Stimulated activated CD4-positive, alpha-beta T cell treated with anti-CD3 and anti-CD28 coated beads, Interleukin-4, amount 100 ng/mL, for 24 hours (primary cell): ENCODE results near the gene TMED4.
A peak's percentile ranks its signal among the peaks of the same experiment; 100 is the strongest.

ENCODE experiments used
- DNase-seq: peaks from one replicate; pipeline ENCODE4 v3.0.0-alpha.2; 2020

Gene TMED4

DNA sequence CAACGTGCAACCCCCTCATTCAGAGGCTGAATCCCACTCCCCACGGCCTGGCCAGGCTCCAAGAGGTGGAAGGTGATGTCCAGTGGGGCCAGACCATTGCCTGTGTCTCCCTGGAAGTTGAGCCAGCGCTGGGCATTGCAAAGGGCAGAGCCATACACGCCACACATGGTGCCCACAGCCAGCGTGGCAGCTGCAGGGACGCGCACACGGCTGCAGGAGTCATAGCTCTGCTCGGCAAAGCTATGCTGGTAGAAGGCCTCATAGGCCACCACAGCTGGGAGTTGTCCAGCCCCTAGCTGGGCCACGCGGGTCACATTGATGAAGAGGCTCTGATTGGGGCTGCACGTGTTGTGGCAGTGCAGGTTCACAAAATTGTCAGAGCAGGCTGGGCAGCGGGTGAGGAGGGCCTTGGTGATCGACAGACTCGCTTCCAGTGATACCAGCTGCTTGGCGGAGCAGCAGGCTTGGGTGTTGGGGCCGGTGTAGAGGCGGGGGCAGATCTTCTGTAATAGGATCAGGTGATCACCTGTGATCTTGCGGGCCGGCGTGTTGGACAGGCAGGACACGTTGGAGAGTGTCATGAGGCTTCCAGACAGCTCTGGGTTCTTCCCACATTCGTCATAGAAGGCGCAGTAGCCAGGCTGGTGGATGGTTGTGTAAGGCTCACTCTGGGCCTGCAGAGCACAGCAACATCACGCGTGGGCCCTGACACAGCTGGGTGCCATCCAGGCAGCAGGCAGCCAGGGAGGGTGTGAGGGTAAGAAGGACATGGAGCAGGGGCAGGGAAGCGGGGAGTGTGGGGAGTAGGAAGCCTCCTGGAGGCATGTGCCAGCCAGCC is 42.1 kb downstream of the TMED4 start:
- no peak for DNase-seq

DNA sequence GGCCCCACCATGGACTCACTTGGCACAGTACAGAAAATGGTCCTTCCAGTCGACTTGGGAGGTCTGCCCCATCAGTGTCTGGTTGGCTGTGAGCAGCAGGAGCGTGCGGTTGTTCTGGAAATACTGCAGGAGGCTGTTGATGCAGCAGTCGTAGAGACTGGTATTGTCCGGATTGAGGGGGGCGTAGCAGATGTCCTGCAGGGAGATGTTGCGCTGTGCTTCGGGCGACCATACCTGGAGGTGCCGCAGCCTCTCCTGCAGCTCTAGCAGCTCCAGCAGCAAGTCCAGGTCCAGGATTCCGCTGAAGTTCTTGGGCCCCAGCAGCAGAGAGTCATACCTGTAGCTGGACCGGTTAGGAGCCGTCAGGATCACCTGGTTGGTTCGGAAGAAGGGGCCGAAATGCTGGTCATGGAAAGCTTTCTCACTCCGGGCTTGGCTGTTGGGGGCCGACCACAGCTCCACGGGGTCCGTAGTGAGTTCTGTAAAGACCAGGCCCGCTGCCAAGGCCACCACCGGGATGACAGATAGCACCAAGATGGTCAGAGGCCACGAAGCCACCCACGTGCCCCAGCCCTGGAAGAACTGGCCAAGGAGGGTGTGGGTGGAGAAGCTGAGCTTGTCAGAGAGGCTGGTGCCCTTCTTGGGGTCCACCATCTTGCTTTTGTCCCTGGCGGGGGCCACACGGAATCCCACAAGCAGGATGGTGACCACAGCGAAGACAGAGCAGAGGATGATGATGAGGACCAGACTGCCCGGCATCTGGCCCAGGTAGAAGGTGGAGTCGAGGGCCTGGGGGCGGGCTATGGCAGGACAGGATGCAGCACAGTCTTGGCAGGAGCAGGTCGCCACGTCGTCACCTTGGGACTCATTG is 43.0 kb downstream of the TMED4 start:
- DNase-seq, result no peak

DNA sequence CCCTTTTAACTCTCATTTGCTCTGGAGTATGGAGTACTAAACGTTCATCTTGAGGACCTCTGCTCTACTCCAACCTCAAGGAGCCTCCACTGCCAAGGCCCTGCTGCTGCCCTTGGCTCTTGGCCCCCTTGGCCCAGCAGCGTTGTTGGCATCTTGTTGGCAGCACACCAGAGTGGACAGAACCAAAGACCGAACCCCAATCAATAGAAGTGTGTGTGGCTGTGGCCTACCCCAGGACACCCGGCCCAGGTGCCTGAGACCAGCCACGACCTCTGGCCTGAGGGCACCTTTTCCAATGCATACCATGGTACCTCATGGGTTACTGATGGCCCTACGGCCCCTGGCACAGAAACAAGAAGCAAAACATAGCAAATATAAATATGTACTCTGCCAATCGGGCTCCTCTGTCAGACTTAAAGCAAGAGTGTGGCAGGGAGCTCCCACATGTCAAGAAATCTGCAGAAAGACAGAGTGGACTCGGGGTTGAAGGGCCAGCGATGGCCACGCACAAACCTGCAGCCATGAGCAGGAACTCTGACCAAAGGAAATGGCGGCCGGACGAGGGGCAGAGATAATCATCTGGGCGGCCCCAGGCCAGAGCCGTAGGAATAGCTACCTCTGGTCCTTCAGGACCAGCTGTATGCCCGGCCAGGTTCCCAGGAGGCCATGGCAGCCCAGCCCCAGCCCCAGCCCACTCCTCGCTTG is 43.8 kb downstream of the TMED4 start:
- DNase-seq, result no peak

DNA sequence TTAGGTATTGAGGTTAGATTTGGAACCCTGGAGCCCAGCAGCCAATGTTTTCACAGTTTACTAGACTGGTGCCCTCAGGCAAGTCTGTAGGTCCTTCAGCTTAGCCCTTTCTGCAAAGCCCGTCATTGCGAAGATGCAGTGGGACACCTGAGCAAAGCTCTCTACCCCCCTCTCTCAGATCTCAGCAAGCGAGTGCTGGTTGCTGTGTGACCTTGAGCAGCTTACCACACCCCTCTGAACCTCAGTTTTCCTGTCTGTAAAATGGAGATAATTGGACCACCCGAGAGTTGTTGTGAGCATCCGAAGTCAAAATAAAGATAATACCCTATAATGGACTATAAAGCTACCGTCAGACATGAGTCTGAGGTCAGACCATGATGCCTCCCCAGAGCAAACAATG is 44.6 kb downstream of the TMED4 start:
- no peak for DNase-seq

DNA sequence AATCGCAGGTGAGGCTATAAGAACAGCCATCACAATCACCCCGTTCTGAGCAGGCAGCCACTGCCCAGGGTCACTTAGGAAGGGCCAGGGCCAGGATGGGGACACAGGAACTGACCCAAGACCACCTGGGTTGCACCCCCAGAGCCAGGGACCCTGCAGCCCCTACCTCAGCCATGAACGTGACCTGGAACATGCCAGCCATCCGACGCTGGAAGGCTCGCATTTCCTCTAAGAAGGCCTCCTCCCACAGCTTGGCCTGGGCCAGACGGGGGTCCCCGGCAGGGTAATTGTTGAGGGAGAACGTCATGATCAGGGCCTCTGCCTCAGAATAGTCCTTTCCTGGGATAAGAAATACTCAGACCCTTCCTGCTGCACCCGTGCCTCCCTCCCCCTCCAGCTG is 45.9 kb downstream of the TMED4 start:
- DNase-seq, result no peak

DNA sequence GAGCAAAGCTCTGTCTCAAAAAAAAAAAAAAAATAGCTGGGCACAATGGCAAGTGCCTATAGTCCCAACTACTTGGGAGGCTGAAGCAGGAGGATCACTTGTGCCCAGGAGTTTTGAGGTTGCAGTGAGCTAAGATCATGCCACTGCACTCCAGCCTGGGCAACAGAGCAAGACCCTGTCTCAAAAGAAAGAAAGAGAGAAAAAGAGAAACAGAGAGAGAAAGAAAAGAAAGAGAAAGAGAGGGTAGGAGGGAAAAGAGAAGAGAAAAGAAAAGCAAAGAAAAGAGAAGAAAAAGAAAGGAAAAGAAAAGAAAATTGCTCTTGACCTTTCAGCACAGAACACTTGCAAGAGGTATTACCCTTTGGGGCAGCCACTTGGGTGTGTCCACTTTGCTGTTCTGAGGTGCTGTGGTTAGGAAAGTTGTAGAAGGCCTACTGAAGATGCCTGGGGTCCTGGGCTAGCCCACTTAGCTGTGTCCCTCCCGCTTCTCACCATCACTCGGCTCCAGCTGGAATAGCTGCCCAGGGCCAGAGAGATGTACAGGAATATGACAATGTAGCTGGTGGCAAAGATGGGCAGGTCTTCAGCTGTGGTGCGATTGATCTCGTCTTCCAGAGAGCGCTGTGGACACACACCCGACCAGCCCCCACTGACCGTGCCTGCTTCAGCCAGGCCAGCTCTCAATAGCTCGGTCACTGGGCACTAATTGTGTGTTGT is 46.5 kb downstream of the TMED4 start:
- DNase-seq, result no peak

DNA sequence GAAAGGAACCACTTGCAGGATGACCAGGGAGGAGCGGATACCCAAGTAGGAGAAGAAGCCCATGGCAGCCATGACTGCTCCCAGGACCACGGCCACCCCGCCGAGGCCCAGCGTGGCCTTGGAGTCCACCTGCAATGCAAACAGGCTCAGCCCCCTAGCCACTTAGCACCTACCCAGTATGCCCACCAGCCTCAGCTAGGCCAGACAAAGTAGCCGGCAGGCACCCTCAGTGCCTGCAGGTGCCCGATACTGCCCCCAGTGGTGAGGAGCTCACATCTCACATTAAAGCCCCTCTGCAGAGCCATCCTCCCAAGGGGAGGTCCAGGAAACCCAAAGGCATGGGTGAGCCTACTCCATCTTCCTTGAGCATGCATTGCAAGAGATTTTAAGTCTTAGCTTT is 47.5 kb downstream of the TMED4 start:
- peak; percentile 50 for DNase-seq

DNA sequence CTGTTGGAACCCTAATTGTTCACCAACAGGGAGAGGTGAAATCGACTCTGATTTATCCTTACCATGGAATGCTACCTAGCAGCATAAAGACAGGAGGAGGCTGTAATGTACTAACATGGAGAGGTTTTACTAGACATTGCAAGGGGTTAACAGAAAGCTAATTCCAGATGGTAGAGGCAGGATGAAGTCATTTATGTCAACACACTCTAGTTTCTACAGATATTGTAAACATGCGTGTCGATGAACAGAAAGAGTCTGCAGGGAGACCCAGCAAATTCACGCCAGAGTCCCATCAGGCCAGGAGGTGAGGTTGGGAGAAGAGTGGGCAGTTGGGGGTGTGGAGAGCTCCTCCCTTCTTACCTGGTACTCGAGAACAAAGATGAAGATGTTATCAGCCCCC is 47.9 kb downstream of the TMED4 start:
- DNase-seq, result no peak

DNA sequence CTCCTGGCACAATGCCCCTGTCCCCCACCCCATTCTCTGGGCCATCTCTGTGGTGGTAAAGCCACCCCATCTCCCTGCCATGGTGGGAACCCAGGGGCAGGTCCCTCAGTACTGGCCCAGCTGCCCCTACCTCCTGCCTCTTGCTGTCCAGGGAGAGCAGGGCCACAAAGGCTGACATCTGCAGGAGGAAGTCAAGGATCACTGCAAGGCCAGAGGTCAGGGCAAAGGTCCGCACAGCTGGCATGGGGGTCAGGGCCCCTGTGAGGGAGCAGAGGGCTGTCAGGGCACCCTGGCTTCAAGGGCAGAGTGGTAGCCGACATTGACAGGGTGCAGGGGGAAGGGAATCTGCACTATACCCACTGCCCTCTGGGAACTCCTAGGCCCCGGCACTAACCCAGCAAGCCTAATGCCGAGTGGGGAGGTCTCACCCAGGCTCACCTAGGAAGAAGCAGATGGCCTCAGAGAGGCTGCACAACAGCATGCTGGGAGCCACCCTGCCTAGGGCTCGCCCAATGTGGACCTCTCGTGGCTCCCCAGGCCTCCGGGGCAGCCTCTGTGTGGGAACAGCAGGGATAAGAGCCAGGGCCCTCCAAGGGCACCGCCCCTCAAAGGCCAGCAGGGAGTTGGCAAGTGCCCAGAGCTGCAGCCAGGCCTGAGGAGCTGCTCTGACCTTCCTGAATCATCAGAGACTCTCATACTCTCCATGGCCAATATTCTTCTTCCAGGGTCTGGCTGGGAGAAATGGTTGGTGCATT is 48.6 kb downstream of the TMED4 start:
- DNase-seq, result no peak

DNA sequence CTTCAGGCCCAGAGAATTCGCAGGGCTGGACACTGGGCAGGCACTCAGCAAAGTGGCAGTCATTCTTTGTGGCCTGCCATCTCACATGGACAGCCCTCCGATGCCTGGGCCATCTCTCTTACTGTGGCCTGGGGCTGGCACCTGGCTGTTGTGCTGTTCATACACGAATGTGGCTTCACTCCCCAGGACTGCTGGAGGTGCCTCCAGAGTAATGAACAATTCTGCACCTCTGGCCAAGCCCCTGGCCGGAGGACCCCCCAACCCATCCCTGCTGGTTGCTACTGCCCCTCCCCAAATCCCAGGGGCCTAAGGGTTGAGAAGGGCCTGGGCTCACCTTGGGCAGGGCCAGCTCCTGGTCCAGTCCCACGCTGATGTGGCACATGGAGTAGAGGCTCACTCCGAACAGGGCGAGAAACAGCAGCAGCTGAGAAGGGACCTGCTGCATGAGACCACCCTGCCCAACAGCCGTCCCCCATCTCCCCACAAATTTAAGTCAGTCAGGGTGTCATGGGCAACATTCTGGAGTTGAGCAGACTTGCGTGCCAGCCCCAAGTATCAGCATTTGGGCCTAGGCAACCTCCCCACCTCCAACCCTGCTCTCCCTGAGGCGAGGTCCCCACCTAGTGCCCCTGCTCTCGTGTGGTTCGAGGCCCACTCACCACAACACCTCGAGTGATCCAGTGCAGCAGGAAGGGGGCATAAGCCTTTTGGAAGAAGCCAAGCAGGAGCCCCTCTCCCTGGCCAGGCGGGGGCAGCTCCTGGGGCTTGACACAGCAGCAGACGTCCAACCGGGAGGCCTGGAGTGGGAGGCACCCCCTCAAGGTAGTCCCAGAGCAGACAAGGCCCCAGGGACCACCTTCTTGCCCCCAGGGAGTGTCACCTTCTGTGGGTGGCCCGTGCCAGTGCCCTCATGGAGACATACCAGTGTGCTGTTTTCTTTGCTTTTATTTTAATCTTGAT is 50.3 kb downstream of the TMED4 start:
- DNase-seq, result no peak

DNA sequence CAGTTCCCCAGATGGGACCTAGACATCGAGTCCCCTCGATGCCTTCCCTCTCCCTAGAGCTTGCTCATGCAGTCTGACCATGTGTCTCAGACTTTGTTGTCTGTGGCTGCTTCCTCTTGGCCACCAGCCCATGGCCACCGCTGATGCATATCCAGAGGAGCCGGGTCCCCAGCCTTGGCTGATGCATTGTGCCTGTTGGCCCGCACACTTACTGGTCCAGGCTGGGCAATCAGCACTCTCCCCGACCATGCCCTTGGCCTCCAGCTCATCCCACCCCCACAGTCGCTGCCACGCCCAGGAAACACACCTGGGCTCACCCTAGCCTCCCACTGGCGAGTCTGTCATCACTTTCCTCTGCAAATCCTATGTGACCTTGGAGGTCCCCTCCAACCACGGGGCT is 51.0 kb downstream of the TMED4 start:
- DNase-seq, result no peak
